MG63 (cell line): ENCODE measurements around the gene KCNE2. TPM values are rescaled to one million over a fixed set of nuclear protein-coding genes. Genes with fewer than 3 reads are reported as not detected.

Experiments
- total RNA-seq: library from RNA; depleted of rRNA; stranded (reverse); fragments of >200 nt; shearing (Covaris generic); gene quantifications from 2 replicates; pipeline ENCODE4 v1.2.3, GENCODE V29; 2014; ENCODE audit warnings: low replicate concordance; rRNA removed

KCNE2 gene
- total RNA-seq, 1 experiment from 2014 or later, result not detected

Other genes starting within 250 kb of the KCNE2 start
- gene SMIM11, start 11.5 kb downstream of the KCNE2 start, total RNA-seq, result 7.9 and 12.3 TPM in 2 replicates
- not detected in 2 replicates for gene SMIM34, start 59.9 kb downstream of the KCNE2 start, total RNA-seq
- gene KCNE1, start 148.2 kb downstream of the KCNE2 start, total RNA-seq, result not detected in 2 replicates